Naive B cell (primary cell): ENCODE measurements around the gene HYPK. TPM values are rescaled to one million over a fixed set of nuclear protein-coding genes. Genes with fewer than 3 reads are reported as not detected.
"Not testable (repeated sequence)": the region's sequence is repeated elsewhere in the genome, so short reads cannot be mapped to it uniquely, and the experiment has no call there.

ENCODE experiments used
- ATAC-seq, 2 donors: fragments of 150-1000 bp; cut with Tn5 transposase; 2 replicates each; pipeline ENCODE4 v1.10.0; 2021; ENCODE audit warnings: low read depth in 2 of 2, mild to moderate bottlenecking in 2 of 2, moderate library complexity in 2 of 2
- DNase-seq: peaks from one replicate; pipeline ENCODE4 v3.0.0; 2022
- H3K27ac Mint-ChIP-seq, 6 donors: one replicate each; pipeline ENCODE4 v1.8.0; 2020 to 2022; ENCODE audit warnings: mild to moderate bottlenecking in 6 of 6, mixed read lengths in 6 of 6, moderate library complexity in 5 of 6, inconsistent platforms in 2 of 6
- H3K27me3 Mint-ChIP-seq, 3 donors: one replicate each; pipeline ENCODE4 v1.8.0; 2021 to 2022; ENCODE audit warnings: mixed read lengths in 3 of 3, mild to moderate bottlenecking in 1 of 3
- H3K36me3 Mint-ChIP-seq, 2 donors: one replicate each; pipeline ENCODE4 v1.8.0; 2020 to 2022; ENCODE audit warnings: mixed read lengths in 2 of 2, inconsistent platforms in 1 of 2, mild to moderate bottlenecking in 1 of 2
- H3K4me1 Mint-ChIP-seq, 3 donors: one replicate each; pipeline ENCODE4 v1.8.0; 2020 to 2022; ENCODE audit warnings: mixed read lengths in 3 of 3, inconsistent platforms in 1 of 3, mild to moderate bottlenecking in 1 of 3, moderate library complexity in 1 of 3
- H3K4me3 Mint-ChIP-seq, 8 donors: one replicate each; pipeline ENCODE4 v1.8.0; 2020 to 2022; ENCODE audit warnings: mild to moderate bottlenecking in 8 of 8, mixed read lengths in 8 of 8, moderate library complexity in 8 of 8, inconsistent platforms in 2 of 8
- H3K9me3 Mint-ChIP-seq, 7 donors: one replicate each; pipeline ENCODE4 v1.8.0; 2020 to 2022; ENCODE audit warnings: mixed read lengths in 7 of 7, mild to moderate bottlenecking in 5 of 7, inconsistent platforms in 2 of 7, moderate library complexity in 1 of 7
- polyA plus RNA-seq, 6 donors: library from polyadenylated mRNA; unstranded; fragments of 300-500 nt; fragmentation: Illumina TruSeq; gene quantifications; one replicate each; pipeline ENCODE4 v1.2.3, GENCODE V29; 2021; ENCODE audit warnings: low read depth in 6 of 6

The HYPK gene
- polyA plus RNA-seq, 6 donors from 2014 or later: 11.4 to 19.4 (median 13.6) TPM

DNA sequence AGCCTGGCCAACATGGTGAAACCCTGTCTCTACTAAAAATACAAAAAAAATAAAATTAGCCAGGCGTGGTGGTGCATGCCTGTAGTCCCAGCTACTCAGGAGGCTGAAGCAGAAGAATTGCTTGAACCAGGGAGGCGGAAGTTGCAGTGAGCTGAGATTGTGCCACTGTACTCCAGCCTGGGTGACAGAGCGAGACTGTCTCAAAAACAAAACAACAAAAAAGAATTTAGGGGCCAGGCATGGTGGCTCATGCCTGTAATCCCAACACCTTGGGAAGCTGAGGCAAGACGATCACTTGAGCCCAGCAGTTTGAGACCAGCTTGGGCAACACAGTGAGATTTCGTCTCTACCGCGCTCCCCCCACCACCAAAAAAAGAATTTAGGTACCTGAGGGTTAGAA, 2.3 kb downstream of the HYPK start:
- DNase-seq, H3K27me3 Mint-ChIP-seq, H3K9me3 Mint-ChIP-seq, ATAC-seq: not testable (repeated sequence)
- Mint-ChIP-seq H3K4me3 (peak overlapping the region in 1 of 8 donors; percentile 38), H3K27ac (peak overlapping the region in 1 of 6 donors; percentile 19), H3K4me1 (peaks cover 35 to 48% (median 37%) of the 10 kb centered on the region in 3 donors), H3K36me3 (peaks cover 21 to 35% of the 10 kb centered on the region in 2 donors)

DNA sequence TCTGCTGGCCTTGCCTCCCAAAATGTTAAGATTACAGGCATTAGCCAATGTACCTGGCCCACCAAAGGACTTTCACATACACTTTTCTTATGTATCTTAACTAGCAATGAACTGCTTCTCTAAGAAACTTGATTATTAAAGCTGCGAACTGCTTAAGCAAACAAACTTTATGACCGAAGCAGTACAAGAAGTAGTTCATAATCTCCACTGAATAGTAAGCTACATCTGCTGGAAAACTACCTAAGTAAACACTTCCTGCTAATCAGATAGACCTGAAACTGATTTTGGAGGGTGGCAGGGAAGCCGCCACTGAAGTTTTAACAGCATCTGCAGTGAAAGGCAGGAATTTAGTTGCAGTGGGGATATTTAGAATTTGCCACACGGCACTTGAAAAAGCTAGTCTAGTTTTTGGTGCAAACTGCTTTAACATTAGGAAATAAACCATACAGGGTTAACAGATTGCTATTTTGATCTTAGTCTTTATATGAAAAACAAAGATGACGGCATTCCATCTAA, 8.1 kb downstream of the HYPK start:
- H3K36me3 Mint-ChIP-seq: peaks cover 22 to 25% of the 10 kb centered on the region in 2 donors
- H3K4me1 Mint-ChIP-seq: peaks cover 10 to 33% (median 16%) of the 10 kb centered on the region in 3 donors
- no peaks in the 10 kb centered on the region for H3K9me3 Mint-ChIP-seq
- peak overlapping the region in 7 of 8 donors; percentile 23 to 82 (median 57) for H3K4me3 Mint-ChIP-seq
- no peak for ATAC-seq
- peak overlapping the region; percentile 18 to 99 (median 98) for H3K27ac Mint-ChIP-seq
- DNase-seq: no peak
- H3K27me3 Mint-ChIP-seq: no peaks in the 10 kb centered on the region

DNA sequence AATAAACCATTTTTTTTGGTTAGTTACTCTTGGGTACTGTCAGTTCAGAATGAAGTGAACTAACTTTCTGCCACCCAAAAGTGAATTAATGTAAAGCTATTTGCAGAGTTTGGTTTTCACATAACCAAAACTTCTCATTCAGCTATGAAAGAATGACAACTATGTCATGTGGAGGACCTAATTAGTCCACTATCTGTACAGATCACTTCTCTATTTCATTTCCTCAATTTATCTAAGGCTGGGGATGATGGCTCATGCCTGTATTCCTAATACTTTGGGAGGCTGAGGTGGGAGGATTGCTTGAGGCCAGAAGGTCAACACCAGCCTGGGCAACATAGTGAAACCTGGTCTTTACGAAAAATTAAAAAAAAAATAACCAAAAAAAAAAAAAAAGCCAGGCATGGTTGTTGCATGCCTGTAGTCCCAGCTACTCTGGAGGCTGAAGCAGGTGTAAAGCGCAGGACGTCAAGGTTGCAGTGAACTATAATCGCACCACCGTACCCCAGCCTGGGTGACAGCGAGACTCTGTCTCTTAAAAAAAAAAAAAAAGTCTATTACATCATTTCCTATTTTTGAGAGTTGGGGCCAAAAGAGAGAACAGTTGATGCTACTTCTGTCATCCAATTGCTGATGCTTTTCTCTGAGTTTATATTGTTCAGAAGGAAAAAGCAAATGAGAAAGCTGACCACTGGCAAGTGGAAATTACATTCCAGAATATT, 8.7 kb downstream of the HYPK start:
- peak overlapping the region; percentile 23 to 82 (median 54) for H3K4me3 Mint-ChIP-seq
- H3K27me3 Mint-ChIP-seq: no peaks in the 10 kb centered on the region
- H3K36me3 Mint-ChIP-seq: peaks cover 21 to 25% of the 10 kb centered on the region in 2 donors
- H3K9me3 Mint-ChIP-seq: no peaks in the 10 kb centered on the region
- ATAC-seq (peak; percentile 91 to 92), DNase-seq (peak; percentile 76)
- peaks cover 10 to 33% (median 16%) of the 10 kb centered on the region in 3 donors for H3K4me1 Mint-ChIP-seq
- H3K27ac Mint-ChIP-seq: peak overlapping the region; percentile 93 to 99 (median 98)

DNA sequence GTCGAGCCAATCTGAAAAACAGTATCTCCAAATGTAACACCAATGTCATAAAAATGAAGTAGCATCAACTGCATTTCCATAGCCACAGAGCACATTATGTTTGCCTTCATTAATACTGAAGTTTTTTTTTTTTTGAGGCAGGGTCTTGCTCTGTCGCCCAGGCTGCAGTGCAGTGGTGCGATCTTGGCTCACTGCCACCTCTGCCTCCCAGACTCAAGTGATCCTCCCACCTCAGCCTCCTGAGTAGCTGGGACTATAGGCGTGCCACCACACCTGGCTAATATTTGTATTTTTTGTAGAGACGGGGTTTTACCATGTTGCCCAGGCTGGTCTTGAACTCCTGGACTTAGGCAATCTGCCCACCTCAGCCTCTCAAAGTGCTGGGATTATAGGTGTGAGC, 14.7 kb downstream of the HYPK start:
- not testable (repeated sequence) for ATAC-seq

DNA sequence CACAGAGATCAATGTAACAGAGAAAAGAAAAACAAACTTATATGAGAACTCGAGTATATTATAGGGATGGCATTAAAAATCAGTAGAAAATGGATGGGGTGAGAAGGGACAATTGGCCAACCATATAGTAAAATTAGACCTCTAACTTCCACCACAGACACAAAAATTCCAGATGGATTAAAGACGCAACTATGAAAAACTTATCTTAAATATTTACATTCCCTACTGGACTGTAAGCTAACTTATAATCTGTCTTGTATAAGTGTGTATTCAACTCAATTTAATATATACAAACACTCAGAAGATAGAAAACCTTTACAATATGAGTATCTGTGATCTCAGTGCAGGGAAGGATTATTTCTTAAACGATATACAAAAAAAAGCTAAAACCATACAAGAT, 21.1 kb downstream of the HYPK start:
- Mint-ChIP-seq H3K36me3 (no peaks in the 10 kb centered on the region), H3K9me3 (no peaks in the 10 kb centered on the region), H3K4me1 (peaks cover 15 to 45% (median 26%) of the 10 kb centered on the region in 3 donors), H3K27ac (peak overlapping the region in 2 of 6 donors; percentile 42 to 78), H3K27me3 (no peaks in the 10 kb centered on the region), H3K4me3 (peak overlapping the region in 4 of 8 donors; percentile 4 to 80 (median 50))
- ATAC-seq (no peak), DNase-seq (no peak)

More for the DNA sequence above, 14.7 kb downstream of the HYPK start:
- not testable (repeated sequence) for H3K4me3 Mint-ChIP-seq, H3K27me3 Mint-ChIP-seq, DNase-seq, H3K9me3 Mint-ChIP-seq
- H3K4me1 Mint-ChIP-seq: peaks cover 8 to 15% (median 9%) of the 10 kb centered on the region in 3 donors
- H3K36me3 Mint-ChIP-seq: peaks cover 17 to 26% of the 10 kb centered on the region in 2 donors
- H3K27ac Mint-ChIP-seq: peak overlapping the region in 1 of 6 donors; percentile 1

DNA sequence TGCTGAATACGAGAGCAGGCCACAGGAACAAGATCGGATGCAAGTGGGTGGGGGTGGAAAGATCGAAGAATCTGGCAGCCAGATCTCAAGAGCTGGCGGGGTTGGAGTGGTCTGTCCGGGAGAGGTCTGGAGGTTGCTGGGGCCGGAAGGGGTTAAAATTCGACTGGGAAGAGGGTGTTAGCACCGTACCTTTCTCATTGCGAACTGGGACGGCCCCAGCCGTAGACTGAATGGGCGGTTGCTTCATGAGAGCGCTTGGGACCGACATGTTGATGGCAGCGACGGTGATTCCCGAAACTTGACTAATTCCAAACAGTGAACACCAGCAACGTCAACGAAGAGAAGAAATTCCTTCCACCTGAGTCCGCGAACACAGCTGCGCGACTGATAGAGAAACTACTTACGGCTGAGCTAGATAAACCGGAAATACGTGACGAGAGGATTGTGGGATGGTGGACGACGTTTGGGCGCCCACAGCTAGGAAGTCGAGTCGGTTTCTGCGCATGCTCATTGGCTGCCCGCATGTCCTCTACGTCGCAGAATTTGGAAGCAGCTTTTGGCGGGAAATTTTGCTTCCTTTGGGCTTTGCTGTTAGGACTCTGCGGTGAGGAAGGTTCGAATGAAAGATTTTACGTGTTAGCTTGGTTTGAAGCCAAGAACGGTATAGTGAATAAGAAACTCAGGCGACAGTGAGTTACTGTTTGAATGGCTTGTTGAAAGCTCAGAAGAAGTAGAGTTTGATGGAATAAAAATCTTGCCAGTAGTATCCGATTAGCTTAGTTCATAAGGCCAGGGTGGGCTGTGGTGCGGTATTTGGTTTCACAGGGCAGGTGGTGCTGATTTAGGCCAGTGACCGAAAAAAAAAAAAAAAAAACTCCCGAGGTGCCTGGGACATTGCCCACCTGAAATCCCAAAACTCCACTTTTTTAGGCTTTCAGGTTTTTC, 24.2 kb downstream of the HYPK start, which contains the start of gene MFAP1:
MFAP1 (minus strand) TSS at position 389 of the 945 bp plus-strand sequence; CDS start at position 268, 121 bp downstream.
- Mint-ChIP-seq H3K4me1 (peaks cover 34 to 65% (median 48%) of the 10 kb centered on the region in 3 donors), H3K27me3 (no peaks in the 10 kb centered on the region), H3K36me3 (no peaks in the 10 kb centered on the region), H3K4me3 (peak within 1 kb of the TSS; percentile 90 to 99 (median 98)), H3K9me3 (no peaks in the 10 kb centered on the region), H3K27ac (peak within 1 kb of the TSS; percentile 96 to 100 (median 98))
- ATAC-seq (peak; percentile 88 to 90), DNase-seq (peak; percentile 87)

DNA sequence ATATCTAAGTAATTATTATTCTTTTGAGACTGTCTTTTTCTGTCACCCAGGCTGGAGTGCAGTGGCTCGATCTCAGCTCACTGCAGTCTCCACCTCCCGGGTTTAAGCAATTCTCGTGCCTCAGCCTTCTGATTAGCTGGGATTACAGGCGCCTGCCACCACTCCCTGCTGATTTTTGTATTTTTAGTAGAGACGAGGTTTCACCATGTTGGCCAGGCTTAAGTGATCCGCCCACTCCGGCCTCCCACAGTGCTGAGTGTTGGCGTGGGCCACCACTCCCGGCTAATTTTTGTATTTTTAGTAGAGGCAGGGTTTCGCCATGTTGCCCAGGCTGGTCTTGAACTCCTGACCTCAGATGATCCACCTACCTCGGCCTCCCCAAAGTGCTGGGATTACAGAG, 24.9 kb downstream of the HYPK start:
- not testable (repeated sequence) for DNase-seq, H3K27me3 Mint-ChIP-seq, H3K36me3 Mint-ChIP-seq, ATAC-seq, H3K9me3 Mint-ChIP-seq
- H3K4me1 Mint-ChIP-seq: peaks cover 36 to 73% (median 54%) of the 10 kb centered on the region in 3 donors
- H3K4me3 Mint-ChIP-seq: peak overlapping the region in 7 of 8 donors; percentile 12 to 99 (median 98)
- peak overlapping the region in 2 of 6 donors; percentile 44 to 85 for H3K27ac Mint-ChIP-seq

DNA sequence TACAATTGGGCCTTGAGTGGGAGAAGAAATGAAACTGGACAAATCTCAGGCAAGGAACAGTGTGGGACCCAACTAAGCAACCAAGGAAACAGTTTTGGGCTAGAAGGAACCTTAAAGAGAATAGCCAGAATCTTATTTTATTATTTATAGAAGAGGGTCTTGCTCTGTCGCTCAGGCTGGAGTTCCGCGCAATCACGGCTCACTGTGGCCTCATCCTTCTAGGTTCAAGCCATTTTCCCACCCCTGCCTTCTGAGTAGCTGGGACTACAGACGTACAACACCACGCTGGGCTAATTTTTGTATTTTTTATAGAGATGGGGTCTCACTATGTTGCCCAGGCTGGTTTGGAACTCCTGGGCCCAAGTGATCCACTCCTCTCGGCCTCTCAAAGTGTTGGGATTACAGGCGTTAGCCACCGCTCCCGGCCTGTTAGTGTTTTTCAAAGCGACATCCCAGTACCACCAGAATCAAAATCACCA, 25.7 kb downstream of the HYPK start:
- peak overlapping the region; percentile 84 to 99 (median 91) for H3K4me3 Mint-ChIP-seq
- ATAC-seq: no peak
- H3K36me3 Mint-ChIP-seq: no peaks in the 10 kb centered on the region
- no peaks in the 10 kb centered on the region for H3K9me3 Mint-ChIP-seq
- no peak for DNase-seq
- peaks cover 36 to 75% (median 54%) of the 10 kb centered on the region in 3 donors for H3K4me1 Mint-ChIP-seq
- no peaks in the 10 kb centered on the region for H3K27me3 Mint-ChIP-seq
- peak overlapping the region; percentile 59 to 92 (median 88) for H3K27ac Mint-ChIP-seq

DNA sequence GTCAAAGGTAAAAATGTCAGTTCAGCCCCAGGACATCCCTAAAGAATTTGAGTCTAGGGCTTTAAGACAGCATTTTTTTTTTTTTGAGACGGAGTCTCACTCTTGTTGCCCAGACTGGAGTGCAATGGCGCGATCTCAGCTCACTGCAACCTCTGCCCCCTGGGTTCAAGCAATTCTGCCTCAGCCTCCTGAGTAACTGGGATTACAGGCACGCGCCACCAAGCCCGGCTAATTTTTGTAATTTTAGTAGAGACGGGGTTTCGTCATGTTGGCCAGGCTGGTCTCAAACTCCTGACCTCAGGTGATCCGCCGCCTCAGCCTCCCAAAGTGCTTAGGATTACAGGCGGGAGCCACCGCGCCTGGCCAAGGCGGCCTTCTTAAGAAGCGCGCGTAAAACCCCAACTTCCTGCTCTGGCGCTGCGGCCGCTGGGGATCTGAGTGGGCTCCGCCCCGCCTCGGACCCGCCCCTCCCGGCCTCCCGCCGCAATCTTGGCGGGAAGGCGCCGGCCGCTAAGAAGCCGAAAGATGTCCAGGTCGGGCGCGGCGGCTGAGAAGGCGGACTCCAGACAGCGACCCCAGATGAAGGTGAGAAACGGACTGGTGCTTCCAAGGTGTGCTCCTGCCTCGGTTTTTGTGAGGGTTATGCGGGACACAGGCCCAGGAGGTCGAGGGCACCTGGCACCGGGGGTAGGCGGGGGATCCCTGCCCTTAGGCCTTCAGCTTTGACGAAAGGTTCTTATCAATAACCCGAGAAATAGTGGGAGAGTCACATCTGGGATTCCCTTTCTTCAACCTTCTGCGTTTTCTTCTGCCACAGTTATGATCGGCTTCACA, 26.3 kb downstream of the HYPK start, which contains the start of gene WDR76:
WDR76 (plus strand) TSS at position 495 of the 834 bp plus-strand sequence; CDS start at position 526, 31 bp downstream.
- Mint-ChIP-seq H3K9me3 (no peaks in the 10 kb centered on the region), H3K4me3 (peak within 1 kb of the TSS; percentile 84 to 99 (median 91)), H3K4me1 (peaks cover 32 to 73% (median 48%) of the 10 kb centered on the region in 3 donors), H3K27me3 (no peaks in the 10 kb centered on the region), H3K27ac (peak within 1 kb of the TSS; percentile 76 to 92 (median 89)), H3K36me3 (no peaks in the 10 kb centered on the region)
- ATAC-seq (peak; percentile 70 to 72), DNase-seq (peak; percentile 63)

DNA sequence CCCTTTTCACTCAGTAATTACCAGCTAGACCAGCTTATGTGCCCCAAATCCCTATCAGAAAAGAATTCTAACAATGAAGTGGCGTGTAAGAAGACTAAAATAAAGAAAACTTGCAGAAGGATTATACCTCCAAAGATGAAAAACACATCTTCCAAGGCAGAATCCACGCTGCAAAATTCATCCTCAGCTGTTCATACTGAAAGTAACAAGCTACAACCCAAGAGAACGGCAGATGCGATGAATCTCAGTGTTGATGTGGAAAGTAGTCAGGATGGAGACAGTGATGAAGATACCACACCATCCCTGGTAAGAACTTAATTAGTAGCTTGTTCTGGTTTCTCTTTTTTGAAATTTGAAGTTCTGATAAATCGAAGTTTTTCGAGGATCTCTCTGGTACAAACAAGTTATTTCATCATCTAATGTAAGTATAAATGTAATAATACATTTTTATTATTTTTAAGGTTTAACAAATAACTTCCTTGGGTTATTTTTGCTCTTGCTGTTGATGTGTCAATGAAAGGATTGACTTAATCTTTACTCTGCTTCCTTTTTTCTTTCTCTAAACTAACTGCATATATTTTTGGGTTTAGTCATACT, 27.8 kb downstream of the HYPK start:
- Mint-ChIP-seq H3K4me1 (peaks cover 33 to 66% (median 44%) of the 10 kb centered on the region in 3 donors), H3K36me3 (no peaks in the 10 kb centered on the region), H3K9me3 (no peaks in the 10 kb centered on the region), H3K27me3 (no peaks in the 10 kb centered on the region), H3K4me3 (peak overlapping the region in 7 of 8 donors; percentile 33 to 99 (median 89)), H3K27ac (peak overlapping the region; percentile 32 to 85 (median 72))
- no peak for DNase-seq
- no peak for ATAC-seq

DNA sequence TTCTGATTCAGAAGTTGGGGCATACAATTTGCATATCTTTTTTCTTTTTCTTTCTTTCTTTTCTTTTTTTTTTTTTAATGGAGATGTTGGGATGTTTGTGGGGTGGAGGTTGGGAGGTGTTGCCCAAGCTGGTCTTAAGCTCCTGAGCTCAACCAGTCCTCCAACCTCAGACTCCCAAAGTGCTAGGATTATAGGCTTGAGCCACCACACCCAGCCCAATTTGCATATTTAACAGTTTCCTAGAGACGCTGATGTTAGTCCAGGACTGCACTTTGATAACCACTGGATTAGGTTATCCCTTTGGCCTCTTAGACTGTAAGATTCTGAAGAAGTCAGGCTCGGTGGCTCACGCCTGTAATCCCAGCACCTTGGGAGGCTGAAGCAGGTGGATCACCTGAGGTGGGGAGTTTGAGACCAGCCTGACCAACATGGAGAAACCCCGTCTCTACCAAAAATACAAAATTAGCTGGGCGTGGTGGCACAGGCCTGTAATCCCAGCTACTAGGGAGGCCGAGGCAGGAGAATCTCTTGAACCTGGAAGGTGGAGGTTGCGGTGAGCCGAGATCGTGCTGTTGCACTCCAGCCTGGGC, 29.6 kb downstream of the HYPK start:
- Mint-ChIP-seq H3K4me1 (peaks cover 25 to 51% (median 37%) of the 10 kb centered on the region in 3 donors), H3K4me3 (peak overlapping the region in 1 of 8 donors; percentile 74), H3K27ac (peak overlapping the region in 2 of 6 donors; percentile 60 to 90)
- not testable (repeated sequence) for H3K9me3 Mint-ChIP-seq, H3K27me3 Mint-ChIP-seq, H3K36me3 Mint-ChIP-seq, ATAC-seq, DNase-seq
